Peyer's patch (tissue), 4 donors: ENCODE measurements around the gene FAM118B.

Source experiments
- POLR2A ChIP-seq, 2 donors: fragments of 450-650 bp; IDR thresholded peaks; one replicate each; pipeline ENCODE4 v1.5.1; 2017; ENCODE audit warnings: antibody characterized with exemption in 2 of 2, mild to moderate bottlenecking in 2 of 2, moderate library complexity in 2 of 2
- TF ChIP-seq, protein P1 (sequence below), 6 experiments: fragments of 450-650 bp in 4 of 6; fragments of 200-600 bp in 2 of 6; sonication (generic) in 1 of 6; IDR thresholded peaks; one replicate each; pipeline ENCODE4 v1.5.1; 2017 to 2019; ENCODE audit warnings: antibody characterized with exemption in 6 of 6, mild to moderate bottlenecking in 3 of 6, moderate library complexity in 1 of 6

DNA sequence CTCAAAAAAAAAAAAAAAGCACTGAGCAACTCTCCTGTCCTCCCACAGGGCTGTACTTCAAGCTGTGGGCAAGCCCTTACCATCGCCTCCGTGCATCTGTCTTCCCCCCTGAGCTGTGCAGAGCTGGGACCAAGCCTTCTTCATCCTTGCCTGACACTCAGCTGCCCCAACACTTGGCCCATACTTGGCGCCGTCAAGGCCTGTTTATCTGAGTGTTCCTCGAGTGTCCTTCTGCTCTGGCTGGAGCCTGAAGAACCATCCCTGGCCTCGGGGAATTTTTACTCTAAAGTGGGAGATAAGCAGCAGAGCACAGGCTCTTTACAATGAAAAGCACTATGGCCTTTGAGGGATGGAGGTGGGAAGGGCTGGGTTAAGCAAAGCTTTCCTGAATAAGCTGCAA lies 69.7 kb downstream of the FAM118B start:
- TF ChIP-seq, protein P1, sequence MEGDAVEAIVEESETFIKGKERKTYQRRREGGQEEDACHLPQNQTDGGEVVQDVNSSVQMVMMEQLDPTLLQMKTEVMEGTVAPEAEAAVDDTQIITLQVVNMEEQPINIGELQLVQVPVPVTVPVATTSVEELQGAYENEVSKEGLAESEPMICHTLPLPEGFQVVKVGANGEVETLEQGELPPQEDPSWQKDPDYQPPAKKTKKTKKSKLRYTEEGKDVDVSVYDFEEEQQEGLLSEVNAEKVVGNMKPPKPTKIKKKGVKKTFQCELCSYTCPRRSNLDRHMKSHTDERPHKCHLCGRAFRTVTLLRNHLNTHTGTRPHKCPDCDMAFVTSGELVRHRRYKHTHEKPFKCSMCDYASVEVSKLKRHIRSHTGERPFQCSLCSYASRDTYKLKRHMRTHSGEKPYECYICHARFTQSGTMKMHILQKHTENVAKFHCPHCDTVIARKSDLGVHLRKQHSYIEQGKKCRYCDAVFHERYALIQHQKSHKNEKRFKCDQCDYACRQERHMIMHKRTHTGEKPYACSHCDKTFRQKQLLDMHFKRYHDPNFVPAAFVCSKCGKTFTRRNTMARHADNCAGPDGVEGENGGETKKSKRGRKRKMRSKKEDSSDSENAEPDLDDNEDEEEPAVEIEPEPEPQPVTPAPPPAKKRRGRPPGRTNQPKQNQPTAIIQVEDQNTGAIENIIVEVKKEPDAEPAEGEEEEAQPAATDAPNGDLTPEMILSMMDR (IDR thresholded peaks at IDR 0.05): no peak
- no peak for TF ChIP-seq POLR2A (IDR thresholded peaks at IDR 0.05)
